Erythroblast (primary cell): ENCODE measurements around the gene CDH22.

Experiments used
- GATA1 ChIP-seq: IDR thresholded peaks from 2 replicates; pipeline ENCODE4 v1.6.1; 2011; ENCODE audit warnings: low read depth, mild to moderate bottlenecking, control low read depth, low read length, moderate library complexity
- POLR2A ChIP-seq: IDR thresholded peaks from 2 replicates; pipeline ENCODE4 v1.6.1; 2011; ENCODE audit warnings: mild to moderate bottlenecking, low read length

- no peak for TF ChIP-seq POLR2A
- no peak for TF ChIP-seq GATA1
Observed at GRCh38 chr20:46190478-46191167, 117.7 kb downstream of the CDH22 start.
